Limb (tissue), 2 donors: ENCODE measurements around the gene PTPRN2.

ENCODE experiments used
- DNase-seq, 2 donors: peaks; one replicate each; pipeline ENCODE4 v3.0.0-alpha.2; 2016; ENCODE audit errors: extremely low spot score in 2 of 2

PTPRN2 gene

DNA sequence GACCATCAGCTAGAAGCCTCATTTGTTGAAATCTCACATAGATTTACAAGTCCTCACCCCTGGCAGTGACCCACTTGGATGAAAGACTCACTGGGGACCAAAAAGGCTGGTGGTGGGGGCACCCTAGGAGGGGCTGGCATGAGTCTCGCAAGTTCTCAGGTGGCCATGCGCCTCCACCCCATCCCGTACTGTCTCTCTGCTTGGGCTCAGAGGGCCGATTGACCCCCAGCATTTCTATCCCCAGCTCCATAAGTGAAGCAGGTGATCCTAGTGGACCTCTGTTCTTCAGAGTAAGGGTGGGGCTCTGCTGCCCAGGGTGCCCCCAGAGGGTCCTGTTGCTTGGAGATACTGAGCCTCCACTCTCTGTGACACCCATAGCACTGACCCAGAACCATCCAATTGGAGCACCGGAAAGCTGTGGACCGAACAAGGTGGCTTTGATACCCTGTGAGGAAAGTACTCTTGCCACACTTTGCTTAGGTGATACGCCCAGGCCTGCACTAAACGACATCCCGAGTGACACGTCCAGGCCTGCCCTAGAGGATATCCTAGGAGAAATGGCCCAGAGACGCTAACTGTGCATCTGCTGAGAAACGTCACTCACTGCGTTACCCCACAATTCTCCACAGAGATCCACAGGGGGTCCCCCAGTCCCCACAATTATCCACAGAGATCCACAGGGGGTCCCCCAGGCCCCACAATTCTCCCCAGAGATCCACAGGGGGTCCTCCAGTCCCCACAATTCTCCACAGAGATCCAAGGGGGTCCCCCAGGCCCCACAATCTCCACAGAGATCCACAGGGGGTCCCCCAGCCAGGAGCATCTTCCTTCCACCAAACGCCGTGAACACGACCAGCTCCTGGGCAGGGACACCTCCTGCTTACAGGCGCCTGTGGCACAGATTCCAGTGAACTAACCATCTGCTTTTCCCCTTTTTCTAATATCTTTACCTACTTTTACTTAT is 262.9 kb downstream of the PTPRN2 start:
- no peak for DNase-seq

DNA sequence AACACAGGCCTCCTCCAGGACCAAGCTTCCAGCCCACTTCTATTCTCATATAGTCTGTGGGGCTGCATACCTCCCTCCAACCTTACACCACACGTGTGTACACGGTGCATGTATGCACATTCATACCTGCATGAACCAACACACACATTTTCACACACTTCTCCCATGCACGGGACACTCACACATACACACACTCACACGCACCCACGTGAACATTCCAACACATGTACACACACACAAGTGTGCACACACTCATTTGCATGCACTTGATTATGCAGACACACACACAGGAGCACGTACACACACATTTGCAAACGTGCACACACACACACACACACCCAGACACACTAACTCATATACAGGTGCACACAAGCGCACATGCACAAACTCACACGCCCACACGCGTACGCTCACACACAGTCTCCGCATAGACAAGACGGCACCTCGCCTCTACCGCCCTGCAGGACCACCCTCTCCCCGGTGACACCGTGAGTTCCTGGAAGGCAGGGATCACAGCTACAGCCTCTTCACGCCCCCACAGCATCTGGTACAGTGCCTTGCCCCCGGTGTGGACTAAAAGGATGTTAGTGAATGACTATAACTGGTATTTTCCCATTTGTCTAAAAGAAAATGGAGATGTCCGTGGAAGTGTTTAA is 263.8 kb downstream of the PTPRN2 start:
- no peak for DNase-seq

DNA sequence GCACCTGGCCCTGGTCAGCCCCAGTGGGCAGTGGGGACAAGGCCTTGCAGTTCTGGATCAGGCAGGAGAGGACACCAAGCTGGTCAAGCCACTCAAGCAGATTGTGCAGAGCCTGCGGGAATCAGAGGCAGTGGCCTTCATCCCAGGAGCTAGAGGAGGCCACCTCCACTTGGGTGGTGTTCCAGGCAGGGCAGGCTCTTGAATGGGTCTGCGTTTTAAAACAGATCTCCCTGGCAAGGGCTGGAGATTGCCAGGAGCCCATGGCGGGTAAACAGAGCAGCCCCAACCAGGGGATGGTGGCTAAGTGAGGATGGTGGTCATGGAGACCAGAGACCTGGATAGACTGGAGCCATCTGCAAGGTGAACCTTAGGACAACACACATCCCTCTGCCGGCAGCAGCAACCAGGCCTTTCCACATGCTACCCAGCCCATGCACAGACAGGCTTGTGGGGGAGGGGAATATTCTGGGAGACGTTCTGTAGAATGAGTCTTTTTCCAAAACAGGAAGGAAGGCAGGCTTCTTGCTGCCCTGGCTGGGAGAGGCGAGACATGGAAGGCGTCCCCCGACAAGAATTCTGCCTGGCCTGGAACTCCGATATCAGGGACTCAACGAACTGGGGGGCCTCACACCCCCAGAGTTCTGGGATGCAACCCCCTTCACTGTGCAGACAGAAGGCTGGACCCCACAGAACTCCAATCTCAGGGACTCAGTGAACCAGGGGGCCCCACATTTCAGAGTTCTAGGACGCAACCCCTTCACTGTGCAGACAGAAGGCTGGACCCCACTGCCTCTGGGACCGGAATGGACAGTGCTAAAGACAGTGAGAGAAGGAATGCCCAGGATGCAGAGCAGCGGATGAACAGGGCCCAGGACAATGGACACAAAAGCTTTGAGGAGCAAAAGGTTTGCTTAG is 264.8 kb downstream of the PTPRN2 start:
- no peak for DNase-seq

DNA sequence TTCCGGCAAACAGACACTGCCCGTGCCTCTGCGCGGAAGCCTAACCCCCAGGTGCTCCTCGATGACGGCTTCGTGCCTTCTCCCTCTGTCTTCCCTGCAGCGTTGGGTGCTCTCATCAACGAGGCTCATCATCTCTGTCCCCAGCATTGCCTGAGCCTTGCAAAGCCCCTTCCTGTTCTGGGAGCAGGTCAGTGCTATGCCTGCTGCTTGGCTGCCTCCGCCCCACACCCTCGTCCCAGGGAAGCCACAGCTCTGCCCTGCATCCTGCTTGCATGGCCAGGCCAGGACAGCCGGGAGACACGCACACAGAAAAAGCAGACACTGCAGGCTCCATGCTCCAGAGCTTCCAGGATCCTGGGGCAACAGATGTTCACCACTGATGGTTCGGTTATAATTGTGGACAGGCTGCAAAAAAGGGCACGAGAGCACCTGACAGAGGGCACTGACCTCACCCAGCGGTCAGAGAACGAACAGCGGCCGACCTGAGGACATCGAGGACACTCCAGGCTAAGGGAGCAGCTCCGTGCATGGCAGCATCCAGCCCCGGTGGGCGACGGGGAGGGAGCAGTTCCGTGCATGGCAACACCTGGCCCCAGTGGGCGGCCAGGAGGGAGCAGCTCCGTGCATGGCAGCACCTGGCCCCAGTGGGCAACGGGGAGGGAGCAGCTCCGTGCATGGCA is 265.5 kb downstream of the PTPRN2 start:
- no peak for DNase-seq

DNA sequence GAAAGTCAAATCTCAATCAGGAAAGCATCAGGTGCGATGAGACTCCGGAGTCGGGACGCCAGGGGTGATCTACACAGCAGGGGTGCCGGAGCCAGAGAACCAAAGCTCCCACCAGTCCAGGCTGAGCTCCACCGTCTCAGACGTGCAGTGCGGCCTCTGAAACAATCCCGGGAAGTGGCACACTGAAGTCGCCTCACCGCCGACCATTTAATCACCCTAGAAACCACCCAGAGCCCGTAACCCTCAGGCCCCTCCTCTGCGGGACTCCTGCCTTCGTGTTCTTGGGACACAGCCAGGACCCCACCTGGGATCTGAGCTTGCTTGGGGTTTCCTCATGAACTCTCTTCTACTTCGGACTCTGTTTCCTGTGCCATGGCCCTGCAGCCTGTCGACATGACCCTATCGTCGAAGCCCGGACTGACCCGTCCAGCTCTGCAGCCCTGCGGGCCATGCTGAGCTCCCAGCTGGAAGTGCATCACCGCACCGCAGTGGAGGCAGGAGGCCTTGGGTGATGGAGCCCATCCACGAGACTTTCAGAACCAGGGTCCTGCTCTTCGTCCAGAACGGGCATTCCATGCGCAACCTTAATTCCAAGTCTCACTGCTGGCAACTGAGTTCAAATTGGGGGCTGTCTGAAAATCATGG is 266.4 kb downstream of the PTPRN2 start:
- DNase-seq = no peak

DNA sequence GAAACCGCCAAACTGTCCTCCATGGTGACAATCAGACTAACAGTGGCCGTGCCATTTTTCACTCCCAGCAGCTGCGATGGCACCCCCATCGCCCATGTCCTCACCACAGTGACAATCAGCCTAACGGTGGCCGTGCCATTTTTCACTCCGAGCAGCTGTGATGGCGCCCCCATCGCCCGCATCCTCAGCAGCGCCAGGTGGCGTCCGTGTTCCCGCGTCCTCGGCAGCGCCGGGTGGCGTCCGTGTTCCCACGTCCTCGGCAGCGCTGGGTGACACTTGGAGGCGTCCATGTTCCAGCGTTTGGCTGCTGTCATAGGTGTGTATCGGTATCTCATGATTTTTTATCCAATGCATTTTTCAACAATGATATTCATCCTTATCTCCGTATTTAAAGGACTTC is 267.3 kb downstream of the PTPRN2 start:
- no peak for DNase-seq

DNA sequence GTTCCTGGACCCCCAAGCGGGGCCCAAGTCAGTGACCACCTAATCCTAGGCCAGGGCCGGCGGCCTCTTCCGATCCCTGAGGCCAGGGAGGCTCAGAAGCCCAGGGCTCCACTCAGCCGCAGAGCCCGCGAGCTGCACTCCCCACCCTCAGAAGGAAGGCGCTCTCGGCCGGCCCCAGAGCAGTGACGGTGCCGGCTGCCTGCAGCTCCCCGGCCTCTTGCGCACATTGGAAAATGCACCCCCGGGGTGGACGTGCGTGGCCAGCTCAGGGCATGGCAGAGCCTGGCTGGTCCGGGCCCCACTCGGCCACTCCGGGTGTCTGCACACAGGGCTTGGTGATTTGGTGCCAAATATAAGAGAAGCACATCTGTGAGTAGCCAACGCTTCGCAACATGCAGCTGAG is 269.1 kb downstream of the PTPRN2 start:
- no peak for DNase-seq

DNA sequence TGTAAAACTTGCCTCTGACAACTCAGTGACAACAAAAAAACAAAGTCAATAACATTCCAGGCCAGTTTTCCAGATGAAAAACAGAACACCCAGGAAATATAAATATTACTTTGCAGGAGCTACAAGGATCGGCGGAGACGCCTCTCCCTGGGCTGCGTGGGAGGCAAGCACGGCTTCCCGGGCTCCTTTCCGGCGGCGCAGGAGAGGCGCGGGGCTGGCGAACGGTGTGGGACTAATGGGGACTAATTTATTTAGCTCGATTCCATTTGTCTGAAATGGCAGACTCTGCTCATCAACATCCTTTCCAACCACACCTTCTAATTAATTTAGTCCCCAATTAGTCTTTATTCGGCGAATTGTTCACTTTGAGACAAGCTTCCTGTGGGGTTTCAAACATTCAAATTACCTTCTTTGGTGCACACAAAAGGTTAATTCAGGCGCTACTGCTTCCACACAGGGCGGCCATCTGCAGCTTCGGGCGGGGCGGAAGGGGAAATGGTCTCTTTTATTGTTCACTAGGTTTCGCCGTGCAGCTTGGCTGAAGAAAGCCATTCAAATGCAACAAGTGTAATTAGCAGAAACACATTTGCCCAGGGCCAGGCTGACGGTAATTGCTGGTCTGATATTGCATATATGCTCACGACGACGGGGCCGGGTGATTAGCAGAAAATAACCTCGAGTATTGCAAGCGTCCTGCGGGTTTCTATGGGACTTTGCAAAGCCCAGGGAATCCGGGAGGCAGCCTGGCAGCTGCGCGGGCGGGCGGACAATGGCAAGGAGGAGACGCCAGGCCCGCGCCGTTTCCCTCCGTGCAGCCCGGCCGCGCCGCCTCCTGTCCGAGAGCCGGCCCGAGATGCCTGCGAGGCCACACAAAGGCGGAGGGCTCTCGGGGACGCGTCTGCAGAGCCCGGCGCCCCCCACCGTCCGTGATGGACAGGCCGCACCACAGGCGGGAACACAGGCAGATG is 270.1 kb downstream of the PTPRN2 start:
- DNase-seq = peak in 1 of 2 donors; percentile 70

DNA sequence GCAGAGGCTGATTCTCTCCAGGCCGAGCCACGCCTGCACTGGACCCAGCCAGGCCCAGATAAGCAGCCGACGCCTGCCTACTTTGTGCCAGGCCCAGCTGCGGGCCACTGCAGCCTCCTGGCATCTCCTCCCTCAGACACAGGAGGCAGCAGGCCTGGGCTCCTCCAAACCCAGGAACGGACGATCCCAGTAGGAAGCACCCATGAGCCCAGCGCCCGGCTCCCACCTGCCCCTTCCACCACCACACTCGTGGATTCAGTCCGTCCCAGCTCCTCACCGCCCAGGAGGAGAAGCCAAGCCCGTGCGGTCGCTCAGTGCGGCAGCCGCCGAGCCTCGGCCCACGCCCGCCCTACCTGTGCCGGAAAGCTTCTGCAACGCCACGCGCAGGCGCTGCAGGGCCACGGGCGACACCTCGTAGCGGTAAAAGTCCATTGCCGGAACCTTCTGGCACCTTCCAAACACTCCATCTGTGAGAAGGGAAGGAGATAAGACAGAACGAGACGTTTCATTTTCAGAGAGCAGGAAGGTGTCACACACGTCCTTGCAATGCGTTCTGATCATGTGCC is 271.1 kb downstream of the PTPRN2 start:
- no peak for DNase-seq

DNA sequence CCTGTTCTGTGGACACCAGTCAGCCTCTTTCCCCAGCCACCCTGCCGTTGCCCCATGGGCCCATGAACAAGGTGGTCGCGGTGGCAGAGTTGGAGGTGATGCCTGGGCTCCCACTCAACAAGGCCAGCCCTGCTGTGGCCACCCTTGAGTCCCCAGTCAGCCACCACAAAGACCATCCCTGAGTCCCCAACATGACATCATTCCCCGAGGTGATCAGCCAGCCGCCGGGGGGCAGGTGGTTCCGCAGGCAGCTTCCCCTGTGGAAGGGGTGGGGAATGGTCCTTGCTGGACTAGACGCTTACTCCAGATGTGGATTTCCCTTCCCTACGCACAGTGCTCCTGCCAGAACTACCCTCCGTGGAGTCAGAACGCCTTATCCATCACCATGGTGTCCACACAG is 271.7 kb downstream of the PTPRN2 start:
- DNase-seq = no peak

DNA sequence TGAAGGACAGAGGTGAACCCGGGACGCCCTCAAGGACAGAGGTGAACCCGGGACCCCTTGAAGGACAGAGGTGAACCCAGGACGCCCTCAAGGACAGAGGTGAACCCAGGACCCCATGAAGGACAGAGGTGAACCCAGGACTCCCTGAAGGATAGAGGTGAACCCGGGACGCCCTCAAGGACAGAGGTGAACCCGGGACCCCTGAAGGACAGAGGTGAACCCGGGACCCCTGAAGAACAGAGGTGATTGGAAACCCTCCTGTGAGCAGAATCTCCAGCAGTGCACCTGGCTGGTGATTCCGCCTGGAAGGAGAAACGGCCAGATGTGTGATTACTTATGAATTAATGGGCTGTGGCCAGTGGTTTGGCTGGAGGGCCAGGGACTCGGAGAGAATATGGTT is 272.3 kb downstream of the PTPRN2 start:
- DNase-seq = no peak

DNA sequence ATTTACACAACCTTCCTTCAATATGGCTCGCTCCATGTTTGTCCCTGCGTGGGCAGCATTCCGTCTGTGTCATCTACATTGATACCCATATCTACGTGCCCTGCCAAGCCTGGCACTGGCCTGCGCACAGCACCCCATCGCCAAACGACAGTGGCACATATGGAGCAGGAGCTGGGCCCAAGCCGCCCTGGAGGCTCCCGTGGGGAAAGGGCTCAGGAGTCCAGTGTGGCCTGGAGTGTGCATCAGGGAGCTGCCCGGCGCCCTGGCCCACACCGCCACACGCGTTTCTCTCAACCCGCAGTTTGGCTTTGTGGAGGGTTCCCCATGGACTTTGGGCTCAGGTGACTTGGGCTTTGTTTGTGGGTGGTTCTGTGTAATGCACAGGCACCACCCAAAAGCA is 273.2 kb downstream of the PTPRN2 start:
- no peak for DNase-seq

DNA sequence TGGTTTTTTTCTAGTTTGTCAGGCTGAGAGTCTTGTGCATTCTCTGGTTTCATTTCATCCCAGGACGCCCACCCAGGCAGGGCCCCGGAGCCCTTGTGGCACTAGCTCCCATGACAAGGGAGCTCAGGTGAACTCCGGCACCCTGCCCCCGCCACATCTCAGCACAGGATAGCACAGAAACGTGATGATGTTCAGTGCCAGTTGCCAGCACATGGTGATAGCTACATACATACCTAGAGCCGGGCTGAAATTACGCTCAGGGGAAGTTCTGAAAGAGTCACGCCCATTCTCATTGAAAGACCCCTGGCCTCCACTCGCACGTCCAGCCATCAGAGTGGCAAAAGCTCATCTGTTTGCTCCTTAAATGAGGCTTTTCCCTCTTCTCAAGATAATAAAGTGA is 273.7 kb downstream of the PTPRN2 start:
- no peak for DNase-seq

DNA sequence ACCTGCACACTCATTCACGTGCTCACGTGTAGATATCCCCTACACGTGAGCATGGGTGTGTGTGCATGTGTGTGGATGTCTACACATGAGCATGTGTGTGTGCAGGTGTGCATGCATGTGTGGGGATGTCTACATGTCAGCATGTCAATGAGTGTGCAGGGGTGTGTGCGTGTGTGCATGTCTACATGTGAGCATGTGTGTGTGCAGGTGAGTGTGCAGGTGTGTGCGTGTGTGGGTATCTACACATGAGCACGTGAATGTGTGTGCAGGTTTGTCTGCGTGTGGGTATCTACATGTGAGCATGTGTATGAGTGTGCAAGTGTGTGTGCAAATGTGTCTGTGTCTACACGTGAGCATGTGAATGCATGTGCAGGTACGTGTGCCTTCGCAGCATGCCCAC is 274.8 kb downstream of the PTPRN2 start:
- DNase-seq = no peak

DNA sequence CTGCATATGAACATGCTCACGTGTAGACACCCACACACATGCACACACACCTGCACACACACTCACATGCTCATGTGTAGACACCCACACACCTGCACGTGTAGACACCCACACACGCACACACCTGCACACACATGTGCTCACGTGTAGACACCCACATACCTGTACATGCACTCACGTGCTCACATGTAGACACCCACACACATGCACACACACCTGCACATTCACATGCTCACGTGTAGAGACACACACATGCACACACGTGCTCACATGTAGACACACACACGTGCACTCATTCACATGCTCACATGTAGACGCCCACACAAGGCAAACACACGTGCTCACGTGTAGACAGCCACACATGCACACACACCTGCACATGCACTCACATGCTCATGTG is 275.8 kb downstream of the PTPRN2 start:
- no peak for DNase-seq

DNA sequence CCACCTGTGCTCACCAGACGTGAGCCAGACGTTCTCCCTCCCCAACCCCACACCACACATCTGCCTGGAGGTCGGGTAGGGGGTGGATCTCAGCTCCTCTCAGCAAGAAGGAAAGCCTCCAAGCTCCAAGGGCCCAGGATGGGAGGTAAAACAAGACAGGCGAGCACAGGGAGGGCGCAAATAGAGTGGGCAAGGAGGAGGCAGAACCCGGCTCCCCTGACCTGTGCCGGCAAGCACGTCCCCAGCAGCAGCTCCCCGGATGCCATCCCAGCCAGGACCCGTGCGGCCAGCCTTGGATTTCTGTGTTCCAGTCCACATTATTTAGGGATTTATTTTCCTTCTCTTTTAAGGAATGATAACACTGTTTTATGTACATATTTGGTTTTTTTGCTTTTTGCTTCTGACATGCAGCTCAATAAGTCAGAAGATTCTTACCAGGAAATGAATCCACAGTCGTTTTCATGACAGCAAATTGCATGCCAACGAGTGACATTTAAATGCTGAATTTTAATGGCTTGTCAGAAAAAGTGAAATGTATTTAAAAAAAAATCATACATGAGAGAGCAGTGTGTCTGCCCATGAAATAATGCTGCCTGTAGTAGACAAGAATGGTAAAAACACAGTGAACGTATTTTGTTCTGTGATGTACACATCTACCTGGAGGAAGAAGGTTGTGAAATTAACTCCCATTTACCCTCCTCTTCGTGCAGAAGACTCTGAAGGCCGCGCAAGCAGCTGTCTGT is 276.5 kb downstream of the PTPRN2 start:
- DNase-seq = no peak

DNA sequence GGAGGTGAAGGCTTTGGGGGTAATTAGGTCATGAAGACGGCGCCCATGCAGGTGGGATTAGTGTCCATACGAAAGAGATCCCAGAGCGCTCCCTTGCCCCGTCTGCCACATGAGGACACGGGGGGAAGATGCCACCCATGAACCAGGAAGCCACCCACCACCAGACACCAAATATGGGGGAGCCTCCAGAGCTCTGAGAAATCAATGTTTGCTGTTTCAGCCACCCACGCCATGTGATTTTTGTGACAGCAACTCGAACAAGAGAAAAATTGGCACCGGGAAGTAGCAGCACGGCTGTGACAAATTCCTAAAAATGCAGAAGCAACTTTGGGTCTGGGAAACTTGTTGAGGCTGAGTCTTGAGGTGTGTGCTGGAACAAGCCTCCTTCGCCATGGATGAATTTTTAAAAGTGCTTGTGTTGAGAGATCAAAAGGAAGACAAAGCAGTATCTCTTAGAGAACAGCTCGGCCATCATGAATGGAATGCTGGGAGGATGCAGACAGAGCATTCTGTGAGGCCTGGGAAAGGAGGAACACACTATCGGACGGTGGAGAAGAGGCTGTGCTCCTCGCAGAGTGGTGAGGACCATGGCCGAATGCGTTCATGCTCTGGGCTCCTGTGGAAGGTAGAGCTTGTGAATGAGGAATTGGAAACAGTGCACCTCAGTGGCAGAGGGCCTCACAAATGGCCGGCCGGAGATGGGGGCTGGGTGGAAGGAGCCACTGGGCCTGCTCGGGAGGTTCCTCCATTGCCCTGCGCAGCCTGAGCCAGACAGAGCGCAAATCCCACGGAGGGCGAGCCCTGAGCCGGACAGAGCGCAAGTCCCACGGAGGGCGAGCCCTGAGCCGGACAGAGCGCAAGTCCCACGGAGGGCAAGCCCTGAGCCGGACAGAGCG is 277.5 kb downstream of the PTPRN2 start:
- DNase-seq = no peak
